ENCODE data around the gene SLC23A3. TPM values are rescaled to one million over a fixed set of nuclear protein-coding genes. Genes with fewer than 3 reads are reported as not detected.

Gene SLC23A3
- total RNA-seq, 4 donors from 2014 or later, result 0.10 to 4.4 (median 1.0) TPM

DNA sequence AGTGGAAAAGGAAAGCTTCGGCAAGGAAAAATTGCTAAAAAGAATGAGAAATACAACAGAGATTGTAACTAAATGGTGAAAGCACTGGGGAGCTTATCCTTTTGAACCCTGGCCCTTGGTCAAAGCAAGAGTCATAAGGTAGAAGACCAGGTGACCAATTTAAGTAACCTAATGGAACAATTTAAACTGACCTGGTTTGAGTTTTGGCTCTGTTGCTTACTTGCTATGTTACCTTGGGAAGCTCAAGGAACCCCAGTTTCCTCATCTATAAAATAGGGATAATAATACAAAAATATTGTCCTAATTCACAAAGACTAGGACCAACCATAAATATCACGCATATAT lies 57.8 kb downstream of the SLC23A3 start:
- intact Hi-C loops (cut with DNase I; ENCODE audit: low total_unique reads), result no loop called here
- TF ChIP-seq, protein P1, sequence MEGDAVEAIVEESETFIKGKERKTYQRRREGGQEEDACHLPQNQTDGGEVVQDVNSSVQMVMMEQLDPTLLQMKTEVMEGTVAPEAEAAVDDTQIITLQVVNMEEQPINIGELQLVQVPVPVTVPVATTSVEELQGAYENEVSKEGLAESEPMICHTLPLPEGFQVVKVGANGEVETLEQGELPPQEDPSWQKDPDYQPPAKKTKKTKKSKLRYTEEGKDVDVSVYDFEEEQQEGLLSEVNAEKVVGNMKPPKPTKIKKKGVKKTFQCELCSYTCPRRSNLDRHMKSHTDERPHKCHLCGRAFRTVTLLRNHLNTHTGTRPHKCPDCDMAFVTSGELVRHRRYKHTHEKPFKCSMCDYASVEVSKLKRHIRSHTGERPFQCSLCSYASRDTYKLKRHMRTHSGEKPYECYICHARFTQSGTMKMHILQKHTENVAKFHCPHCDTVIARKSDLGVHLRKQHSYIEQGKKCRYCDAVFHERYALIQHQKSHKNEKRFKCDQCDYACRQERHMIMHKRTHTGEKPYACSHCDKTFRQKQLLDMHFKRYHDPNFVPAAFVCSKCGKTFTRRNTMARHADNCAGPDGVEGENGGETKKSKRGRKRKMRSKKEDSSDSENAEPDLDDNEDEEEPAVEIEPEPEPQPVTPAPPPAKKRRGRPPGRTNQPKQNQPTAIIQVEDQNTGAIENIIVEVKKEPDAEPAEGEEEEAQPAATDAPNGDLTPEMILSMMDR (IDR thresholded peaks at IDR 0.05), result no peak
- TF ChIP-seq POLR2A (IDR thresholded peaks at IDR 0.05), result no peak

More for the DNA sequence above, 57.8 kb downstream of the SLC23A3 start:
- 93 to 99% methylated on average over 2 of the region's 2 CpGs for WGBS, 2 donors
- no peak overlapping the region for H3K4me3 ChIP-seq (ENCODE audit: low read depth, poor library complexity, severe bottlenecking)
- no peak for DNase-seq (ENCODE audit: low spot score in 2 of 2)

Other genes starting within 250 kb of the SLC23A3 start
- not detected for gene CDK5R2, start 210.4 kb downstream of the SLC23A3 start, total RNA-seq
- not detected for gene FEV, start 184.8 kb downstream of the SLC23A3 start, total RNA-seq
- not detected for gene CRYBA2, start 176.6 kb downstream of the SLC23A3 start, total RNA-seq
- gene CFAP65, start 128.5 kb downstream of the SLC23A3 start, total RNA-seq, result not detected
- under 1 TPM in 1 of 4 donors, not detected in 3; 0.30 TPM for gene IHH, start 109.1 kb downstream of the SLC23A3 start, total RNA-seq
- gene NHEJ1, start 9.2 kb downstream of the SLC23A3 start, total RNA-seq, result 10 to 100 TPM; 13.2 to 20.9 (median 18.4) TPM
- gene CNPPD1, start 6.9 kb upstream of the SLC23A3 start, total RNA-seq, result 10 to 100 TPM; 48.0 to 76.7 (median 66.9) TPM
- gene RETREG2, start 8.2 kb upstream of the SLC23A3 start, total RNA-seq, result 100 to 1,000 TPM in 2 of 4 donors, 10 to 100 TPM in 2; 88.7 to 110 (median 98.3) TPM
- 10 to 100 TPM; 63.0 to 76.4 (median 63.3) TPM for gene ZFAND2B, start 36.8 kb upstream of the SLC23A3 start, total RNA-seq
- 10 to 100 TPM; 16.9 to 33.1 (median 18.6) TPM for gene ABCB6, start 48.9 kb upstream of the SLC23A3 start, total RNA-seq
- 10 to 100 TPM; 57.6 to 92.8 (median 61.9) TPM for gene ATG9A, start 59.6 kb upstream of the SLC23A3 start, total RNA-seq
- 10 to 100 TPM; 45.9 to 97.6 (median 52.5) TPM for gene ANKZF1, start 59.8 kb upstream of the SLC23A3 start, total RNA-seq
- gene GLB1L, start 75.4 kb upstream of the SLC23A3 start, total RNA-seq, result 1 to 10 TPM; 1.6 to 7.7 (median 3.9) TPM
- 10 to 100 TPM; 12.9 to 26.4 (median 13.8) TPM for gene STK16, start 75.5 kb upstream of the SLC23A3 start, total RNA-seq
- not detected for gene TUBA4B, start 83.2 kb upstream of the SLC23A3 start, total RNA-seq
- gene TUBA4A, start 83.9 kb upstream of the SLC23A3 start, total RNA-seq, result 100 to 1,000 TPM; 181 to 522 (median 240) TPM
- 100 to 1,000 TPM; 125 to 152 (median 140) TPM for gene DNAJB2, start 109.3 kb upstream of the SLC23A3 start, total RNA-seq
- under 1 TPM in 1 of 4 donors, not detected in 3; 0.23 TPM for gene PTPRN, start 139.4 kb upstream of the SLC23A3 start, total RNA-seq
- not detected for gene RESP18, start 162.7 kb upstream of the SLC23A3 start, total RNA-seq
- 10 to 100 TPM; 52.7 to 64.0 (median 57.6) TPM for gene DNPEP, start 217.9 kb upstream of the SLC23A3 start, total RNA-seq
- gene DES, start 248.3 kb upstream of the SLC23A3 start, total RNA-seq, result 100 to 1,000 TPM in 1 of 4 donors, 10 to 100 TPM in 3; 19.4 to 163 (median 37.8) TPM

Data from lower leg skin (tissue), 4 donors.